ENCODE measurements around the gene MMP21. TPM values are rescaled to one million over a fixed set of nuclear protein-coding genes. Genes with fewer than 3 reads are reported as not detected.

Gene MMP21
- total RNA-seq, 1 donor from 2014 or later, result 0.29 TPM

- no peak for DNase-seq (ENCODE audit: low spot score)
Measured at GRCh38 chr10:125792342-125793300, 17.0 kb upstream of the MMP21 start.

GRCh38 chr10:125788156-125789034 is 12.8 kb upstream of the MMP21 start:
- no peak for DNase-seq (ENCODE audit: low spot score)

GRCh38 chr10:125785791-125786190 is 10.2 kb upstream of the MMP21 start:
- no peak for DNase-seq (ENCODE audit: low spot score)

GRCh38 chr10:125783957-125784356 is 8.3 kb upstream of the MMP21 start:
- no peak for DNase-seq (ENCODE audit: low spot score)

- DNase-seq (ENCODE audit: low spot score), result no peak
Measured at GRCh38 chr10:125783408-125783807, 7.8 kb upstream of the MMP21 start.

GRCh38 chr10:125782616-125783015 is 7.0 kb upstream of the MMP21 start:
- peak; percentile 74 for DNase-seq (ENCODE audit: low spot score)

- peak; percentile 60 for DNase-seq (ENCODE audit: low spot score)
Measured at GRCh38 chr10:125782054-125782453, 6.4 kb upstream of the MMP21 start.

- peak; percentile 74 for DNase-seq (ENCODE audit: low spot score)
Measured at GRCh38 chr10:125781374-125781773, 5.8 kb upstream of the MMP21 start.

GRCh38 chr10:125779403-125780327 is 4.0 kb upstream of the MMP21 start:
- DNase-seq (ENCODE audit: low spot score), result peak; percentile 72

- no peak for DNase-seq (ENCODE audit: low spot score)
Measured at GRCh38 chr10:125778556-125778955, 2.9 kb upstream of the MMP21 start.

GRCh38 chr10:125777806-125778205 is 2.2 kb upstream of the MMP21 start:
- peak; percentile 64 for DNase-seq (ENCODE audit: low spot score)

GRCh38 chr10:125774581-125775191 is 935 bp downstream of the MMP21 start:
- peak; percentile 76 for DNase-seq (ENCODE audit: low spot score)

- DNase-seq (ENCODE audit: low spot score), result peak; percentile 90
Measured at GRCh38 chr10:125773687-125774543, 1.7 kb downstream of the MMP21 start.

- peak; percentile 86 for DNase-seq (ENCODE audit: low spot score)
Measured at GRCh38 chr10:125772864-125773180, 2.8 kb downstream of the MMP21 start.

GRCh38 chr10:125772112-125772863 is 3.3 kb downstream of the MMP21 start:
- DNase-seq (ENCODE audit: low spot score), result peak; percentile 72

- DNase-seq (ENCODE audit: low spot score), result no peak
Measured at GRCh38 chr10:125770844-125771243, 4.8 kb downstream of the MMP21 start.

- DNase-seq (ENCODE audit: low spot score), result peak; percentile 83
Measured at GRCh38 chr10:125769175-125769574, 6.4 kb downstream of the MMP21 start.

- DNase-seq (ENCODE audit: low spot score), result no peak
Measured at GRCh38 chr10:125768219-125768855, 7.3 kb downstream of the MMP21 start.

Measured in mesenteric fat pad (tissue), 1 donor.